Mesendoderm (in vitro differentiated cells): ENCODE measurements around the gene MINPP1.

Source experiments
- DNase-seq: peaks from one replicate; pipeline ENCODE4 v3.0.0; 2013
- H2AK5ac ChIP-seq: 2 replicates; pipeline ENCODE4 v1.6.1; 2013; ENCODE audit warnings: low read length, inconsistent platforms
- H2BK120ac ChIP-seq: 2 replicates; pipeline ENCODE4 v1.6.1; 2013; ENCODE audit warnings: low read depth, mild to moderate bottlenecking, low read length, moderate library complexity, mixed read lengths
- H2BK15ac ChIP-seq: replicated peaks from 2 replicates; pipeline ENCODE4 v1.6.1; 2013; ENCODE audit warnings: low read depth, mild to moderate bottlenecking, moderate library complexity
- H2BK5ac ChIP-seq: 2 replicates; pipeline ENCODE4 v1.6.1; 2013; ENCODE audit warnings: low read length, inconsistent platforms
- H3K18ac ChIP-seq: 2 replicates; pipeline ENCODE4 v1.6.1; 2013; ENCODE audit warnings: mild to moderate bottlenecking, low read length, mixed read lengths
- H3K23ac ChIP-seq: one replicate; pipeline ENCODE4 v1.6.1; 2013; ENCODE audit warnings: low read length
- H3K27ac ChIP-seq: 2 replicates; pipeline ENCODE4 v1.5.1; 2013; ENCODE audit warnings: low read depth, mild to moderate bottlenecking, inconsistent platforms, low read length, moderate library complexity
- H3K27me3 ChIP-seq: 2 replicates; pipeline ENCODE4 v1.6.1; 2013; ENCODE audit warnings: low read length, control low read depth, mild to moderate bottlenecking, inconsistent platforms; ENCODE audit not compliant: insufficient read depth, poor library complexity
- H3K36me3 ChIP-seq: 2 replicates; pipeline ENCODE4 v1.6.1; 2013; ENCODE audit warnings: low read length, inconsistent platforms; ENCODE audit not compliant: control insufficient read depth, insufficient read depth
- H3K4ac ChIP-seq: one replicate; pipeline ENCODE4 v1.6.1; 2013; ENCODE audit warnings: low read depth, mild to moderate bottlenecking, low read length, moderate library complexity
- H3K4me1 ChIP-seq: 2 replicates; pipeline ENCODE4 v1.6.1; 2013; ENCODE audit warnings: low read depth, low read length, inconsistent platforms; ENCODE audit not compliant: control insufficient read depth
- H3K4me2 ChIP-seq: 2 replicates; pipeline ENCODE4 v1.6.1; 2013; ENCODE audit warnings: low read length
- H3K4me3 ChIP-seq: 2 replicates; pipeline ENCODE4 v1.5.1; 2013; ENCODE audit warnings: mild to moderate bottlenecking, low read length
- H3K56ac ChIP-seq: one replicate; pipeline ENCODE4 v1.6.1; 2013; ENCODE audit warnings: low read length
- H3K79me1 ChIP-seq: 2 replicates; pipeline ENCODE4 v1.6.1; 2013; ENCODE audit warnings: low read length, inconsistent platforms
- H3K79me2 ChIP-seq: 2 replicates; pipeline ENCODE4 v1.6.1; 2013; ENCODE audit warnings: mild to moderate bottlenecking, low read length; ENCODE audit not compliant: control insufficient read depth, insufficient read depth
- H3K9ac ChIP-seq: 2 replicates; pipeline ENCODE4 v1.6.1; 2013; ENCODE audit warnings: low read length, inconsistent platforms
- H4K5ac ChIP-seq: one replicate; pipeline ENCODE4 v1.6.1; 2013; ENCODE audit warnings: low read length
- H4K8ac ChIP-seq: one replicate; pipeline ENCODE4 v1.6.1; 2013; ENCODE audit warnings: low read depth, mild to moderate bottlenecking, control low read depth, low read length, moderate library complexity
- WGBS: extraction: QIAGEN DNeasy Blood & Tissue Kit; methylation state at CpG from one replicate; pipeline ENCODE4 v1.1.7; 2013; ENCODE audit warnings: low lambda C conversion rate, missing lambda C conversion rate; ENCODE audit not compliant: insufficient coverage; ENCODE audit errors: extremely low coverage; 5-methylcytosine and 5-hydroxymethylcytosine counted together

MINPP1 gene

GRCh38 chr10:87547734-87548311, 43.1 kb downstream of the MINPP1 start:
- no peak for DNase-seq
- Histone ChIP-seq H2BK120ac (no peak overlapping the region), H2BK5ac (no peak overlapping the region), H3K4me2 (no peak overlapping the region), H3K18ac (peak overlapping the region; percentile 64), H3K23ac (no peak overlapping the region), H2BK15ac (no peak overlapping the region), H3K4me1 (peaks cover 5% of the 10 kb centered on the region), H4K5ac (no peak overlapping the region), H3K36me3 (no peaks in the 10 kb centered on the region), H3K79me1 (no peaks in the 10 kb centered on the region), H3K4ac (no peak overlapping the region), H3K79me2 (no peaks in the 10 kb centered on the region), H3K27me3 (no peaks in the 10 kb centered on the region), H2AK5ac (no peak overlapping the region), H3K56ac (peak overlapping the region; percentile 11), H3K4me3 (no peak overlapping the region), H3K9ac (no peak overlapping the region), H4K8ac (no peak overlapping the region), H3K27ac (no peak overlapping the region)
- whole genome bisulfite sequencing, result no CpG with 5 or more reads among the region's 3 CpGs

DNA sequence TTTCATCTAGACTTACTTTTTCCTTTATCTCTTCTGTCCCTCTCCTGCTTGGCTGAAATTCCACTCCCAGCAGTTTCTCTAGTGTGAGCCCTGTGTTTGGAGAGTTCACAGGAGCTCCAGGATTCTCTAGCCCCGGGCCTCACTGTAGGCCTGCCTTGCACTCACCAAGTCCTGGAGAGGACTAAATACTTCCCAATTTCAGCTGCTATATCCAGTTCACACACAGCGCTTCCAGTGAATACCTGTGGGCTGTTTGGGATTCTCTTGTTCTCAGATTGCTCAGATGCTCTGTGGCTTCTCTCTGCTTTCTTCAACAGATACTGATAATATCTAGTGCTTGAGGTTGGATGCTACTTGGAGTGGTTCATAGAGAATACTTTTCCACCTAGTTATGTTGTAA, 46.0 kb downstream of the MINPP1 start:
- Histone ChIP-seq H3K27me3 (no peaks in the 10 kb centered on the region), H3K4me3 (no peak overlapping the region), H2BK15ac (no peak overlapping the region), H3K79me1 (no peaks in the 10 kb centered on the region), H2BK120ac (peak overlapping the region; percentile 45), H3K9ac (no peak overlapping the region), H3K18ac (peak overlapping the region; percentile 68), H2AK5ac (no peak overlapping the region), H4K8ac (no peak overlapping the region), H3K4me1 (peaks cover 5% of the 10 kb centered on the region), H3K4me2 (no peak overlapping the region), H3K56ac (no peak overlapping the region), H2BK5ac (no peak overlapping the region), H3K23ac (no peak overlapping the region), H3K79me2 (no peaks in the 10 kb centered on the region), H4K5ac (no peak overlapping the region), H3K36me3 (no peaks in the 10 kb centered on the region), H3K27ac (no peak overlapping the region), H3K4ac (no peak overlapping the region)
- no CpG with 5 or more reads among the region's 2 CpGs for WGBS
- peak; percentile 74 for DNase-seq

DNA sequence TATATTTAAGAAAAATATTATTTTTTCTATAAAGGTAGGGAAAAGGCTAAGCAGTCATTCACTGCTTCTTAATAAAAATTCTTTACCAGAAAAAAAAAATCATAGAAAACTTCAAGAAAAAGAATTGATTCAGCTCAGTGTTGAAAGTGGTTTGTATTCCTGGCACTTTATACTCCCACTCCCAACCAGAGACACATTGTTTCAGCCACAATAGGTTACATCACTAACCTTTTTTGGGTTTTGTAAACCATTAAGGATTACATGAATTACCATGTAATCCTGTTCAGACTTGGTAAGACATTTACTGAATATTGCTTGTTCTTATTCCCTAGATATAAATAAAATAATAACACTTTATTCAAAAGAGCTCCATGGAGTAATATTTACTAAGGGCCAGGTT, 46.6 kb downstream of the MINPP1 start:
- Histone ChIP-seq H2BK120ac (no peak overlapping the region), H3K4ac (no peak overlapping the region), H3K36me3 (no peaks in the 10 kb centered on the region), H3K56ac (no peak overlapping the region), H3K27ac (no peak overlapping the region), H4K5ac (no peak overlapping the region), H3K27me3 (no peaks in the 10 kb centered on the region), H3K18ac (no peak overlapping the region), H3K23ac (no peak overlapping the region), H3K9ac (no peak overlapping the region), H3K79me1 (no peaks in the 10 kb centered on the region), H3K4me2 (no peak overlapping the region), H3K4me1 (peaks cover 5% of the 10 kb centered on the region), H4K8ac (no peak overlapping the region), H3K79me2 (no peaks in the 10 kb centered on the region), H2AK5ac (no peak overlapping the region), H3K4me3 (no peak overlapping the region), H2BK15ac (no peak overlapping the region), H2BK5ac (no peak overlapping the region)
- no peak for DNase-seq

DNA sequence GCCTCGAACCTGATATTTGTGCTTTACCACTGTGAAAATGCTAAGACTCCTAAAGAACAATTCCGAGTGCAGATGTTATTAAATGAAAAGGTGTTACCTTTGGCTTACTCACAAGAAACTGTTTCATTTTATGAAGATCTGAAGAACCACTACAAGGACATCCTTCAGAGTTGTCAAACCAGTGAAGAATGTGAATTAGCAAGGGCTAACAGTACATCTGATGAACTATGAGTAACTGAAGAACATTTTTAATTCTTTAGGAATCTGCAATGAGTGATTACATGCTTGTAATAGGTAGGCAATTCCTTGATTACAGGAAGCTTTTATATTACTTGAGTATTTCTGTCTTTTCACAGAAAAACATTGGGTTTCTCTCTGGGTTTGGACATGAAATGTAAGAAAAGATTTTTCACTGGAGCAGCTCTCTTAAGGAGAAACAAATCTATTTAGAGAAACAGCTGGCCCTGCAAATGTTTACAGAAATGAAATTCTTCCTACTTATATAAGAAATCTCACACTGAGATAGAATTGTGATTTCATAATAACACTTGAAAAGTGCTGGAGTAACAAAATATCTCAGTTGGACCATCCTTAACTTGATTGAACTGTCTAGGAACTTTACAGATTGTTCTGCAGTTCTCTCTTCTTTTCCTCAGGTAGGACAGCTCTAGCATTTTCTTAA, 47.7 kb downstream of the MINPP1 start:
- H2BK5ac ChIP-seq, result no peak overlapping the region
- no peak overlapping the region for H3K4ac ChIP-seq
- H3K79me1 ChIP-seq, result no peaks in the 10 kb centered on the region
- H3K23ac ChIP-seq, result no peak overlapping the region
- no peak overlapping the region for H3K18ac ChIP-seq
- no peak overlapping the region for H4K8ac ChIP-seq
- H2BK15ac ChIP-seq, result no peak overlapping the region
- no CpG with 5 or more reads among the region's 2 CpGs for WGBS
- H2AK5ac ChIP-seq, result no peak overlapping the region
- no peak overlapping the region for H2BK120ac ChIP-seq
- no peaks in the 10 kb centered on the region for H3K79me2 ChIP-seq
- H4K5ac ChIP-seq, result no peak overlapping the region
- no peaks in the 10 kb centered on the region for H3K27me3 ChIP-seq
- no peak overlapping the region for H3K9ac ChIP-seq
- H3K56ac ChIP-seq, result no peak overlapping the region
- no peak overlapping the region for H3K4me2 ChIP-seq
- H3K36me3 ChIP-seq, result no peaks in the 10 kb centered on the region
- H3K27ac ChIP-seq, result no peak overlapping the region
- H3K4me3 ChIP-seq, result no peak overlapping the region
- no peak for DNase-seq
- H3K4me1 ChIP-seq, result peaks cover 5% of the 10 kb centered on the region

GRCh38 chr10:87557409-87557808, 52.7 kb downstream of the MINPP1 start:
- Histone ChIP-seq H3K27ac (no peak overlapping the region), H3K18ac (no peak overlapping the region), H2BK120ac (no peak overlapping the region), H2BK5ac (no peak overlapping the region), H3K9ac (no peak overlapping the region), H3K56ac (no peak overlapping the region), H3K79me2 (no peaks in the 10 kb centered on the region), H4K5ac (no peak overlapping the region), H4K8ac (no peak overlapping the region), H3K79me1 (no peaks in the 10 kb centered on the region), H3K36me3 (no peaks in the 10 kb centered on the region), H3K27me3 (no peaks in the 10 kb centered on the region), H3K4me1 (peaks cover 8% of the 10 kb centered on the region), H3K4me2 (no peak overlapping the region), H3K4ac (no peak overlapping the region), H3K23ac (no peak overlapping the region), H2BK15ac (no peak overlapping the region), H3K4me3 (no peak overlapping the region), H2AK5ac (no peak overlapping the region)
- WGBS, result 100% methylated on average over 1 of the region's 3 CpGs
- no peak for DNase-seq

DNA sequence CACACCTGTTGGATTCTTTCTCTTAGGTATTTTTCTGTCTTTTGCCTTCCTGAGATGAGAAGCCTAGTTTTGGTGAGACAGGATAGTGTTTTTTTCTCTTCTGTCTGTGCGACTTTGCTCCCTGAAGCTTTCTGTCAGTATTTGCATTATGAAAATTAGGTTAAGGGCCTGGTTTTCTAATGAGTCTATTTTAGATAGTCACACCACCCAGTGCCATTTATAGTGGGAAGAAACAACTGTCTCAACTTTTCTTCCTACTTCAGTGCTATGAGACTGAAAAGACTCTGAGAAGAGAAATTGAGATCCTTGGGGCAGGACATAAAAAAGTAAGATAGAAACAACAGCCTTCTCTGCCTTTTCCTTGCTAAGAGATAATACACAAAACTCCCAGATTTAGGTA, 53.6 kb downstream of the MINPP1 start:
- Histone ChIP-seq H3K9ac (no peak overlapping the region), H2BK120ac (no peak overlapping the region), H4K8ac (no peak overlapping the region), H3K56ac (no peak overlapping the region), H3K36me3 (no peaks in the 10 kb centered on the region), H3K4ac (no peak overlapping the region), H4K5ac (no peak overlapping the region), H3K27me3 (no peaks in the 10 kb centered on the region), H3K4me2 (no peak overlapping the region), H3K79me2 (no peaks in the 10 kb centered on the region), H2BK5ac (no peak overlapping the region), H3K18ac (peak overlapping the region; percentile 90), H3K79me1 (no peaks in the 10 kb centered on the region), H2AK5ac (no peak overlapping the region), H3K4me1 (peaks cover 8% of the 10 kb centered on the region), H2BK15ac (peak overlapping the region; percentile 85), H3K4me3 (no peak overlapping the region), H3K27ac (peak overlapping the region; percentile 75), H3K23ac (no peak overlapping the region)
- no peak for DNase-seq
- no CpG with 5 or more reads among the region's 1 CpG for WGBS
